Measurements from ENCODE around the gene MARCKS.

DNA sequence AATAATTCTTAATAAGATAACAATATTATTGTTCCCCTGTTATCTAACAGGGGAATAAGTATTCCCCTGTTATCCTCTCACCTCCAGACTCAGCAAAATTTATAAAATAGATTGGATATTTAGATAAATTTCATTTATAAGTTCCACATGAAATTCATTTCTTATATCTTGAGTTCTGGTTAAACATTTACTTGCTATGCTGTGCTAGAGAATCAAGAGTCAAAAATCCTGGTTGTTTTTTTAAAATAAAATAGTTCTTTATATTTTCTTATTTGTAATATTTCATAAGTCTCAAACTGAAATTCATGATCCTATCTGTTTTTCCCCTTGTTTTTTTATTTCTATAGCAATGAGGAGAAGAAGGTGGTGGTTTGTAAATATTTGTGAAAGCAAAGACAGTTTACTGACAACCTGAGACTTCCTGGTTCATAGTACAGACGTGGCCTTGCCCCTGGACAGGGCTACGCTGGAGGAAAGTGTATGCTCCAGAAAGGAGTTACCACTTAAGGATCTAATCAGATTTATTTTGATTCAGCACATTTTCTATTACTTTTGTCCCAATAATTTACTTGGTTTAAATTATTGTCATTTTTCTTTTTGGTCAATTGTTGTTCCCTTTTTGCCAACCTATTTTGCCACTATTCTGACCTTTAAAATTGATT, 37.8 kb upstream of the MARCKS start:
- TF ChIP-seq EZH2 (IDR thresholded peaks at IDR 0.05; ENCODE audit: insufficient read depth, poor library complexity, severe bottlenecking), result no peak
- TF ChIP-seq EZH2phosphoT487 (IDR thresholded peaks at IDR 0.05; ENCODE audit: insufficient read depth, low read depth), result no peak
